SU-DHL-6 (cell line): ENCODE results near the gene IL20.

ENCODE experiments used
- H2AFZ ChIP-seq: fragments of 200-600 bp; sonication (generic); 2 replicates; pipeline ENCODE4 v1.6.1; 2014; ENCODE audit warnings: low read depth, mild to moderate bottlenecking, moderate library complexity, mixed read lengths, antibody characterized with exemption, low read length; ENCODE audit not compliant: severe bottlenecking
- H3F3A ChIP-seq: fragments of 200-600 bp; shearing (Covaris generic); 2 replicates; pipeline ENCODE4 v1.6.0; 2016; ENCODE audit warnings: antibody characterized with exemption, mild to moderate bottlenecking; ENCODE audit not compliant: insufficient read depth
- H3K27ac ChIP-seq: fragments of 200-600 bp; sonication (generic); 2 replicates; pipeline ENCODE4 v1.5.1; 2016; ENCODE audit warnings: low read depth, mild to moderate bottlenecking, low read length, moderate library complexity, mixed read lengths
- H3K27me3 ChIP-seq: fragments of 200-600 bp; sonication (generic), shearing (Covaris generic); 2 replicates; pipeline ENCODE4 v1.6.0; 2014; ENCODE audit warnings: mild to moderate bottlenecking, low read length
- H3K36me3 ChIP-seq: fragments of 200-600 bp; sonication (generic); 2 replicates; pipeline ENCODE4 v1.6.1; 2014; ENCODE audit warnings: mild to moderate bottlenecking, low read length, mixed read lengths
- H3K4me2 ChIP-seq: fragments of 300-600, 200-600 bp; shearing (Covaris generic), sonication (generic); 2 replicates; pipeline ENCODE4 v1.6.0; 2014; ENCODE audit warnings: low read length, low read depth, mild to moderate bottlenecking; ENCODE audit not compliant: poor library complexity, severe bottlenecking
- H3K4me3 ChIP-seq: fragments of 200-600 bp; sonication (generic); 2 replicates; pipeline ENCODE4 v1.5.1; 2014; ENCODE audit warnings: antibody characterized with exemption, low read length, mild to moderate bottlenecking, mixed read lengths; ENCODE audit not compliant: insufficient read depth, poor library complexity, severe bottlenecking
- H3K79me2 ChIP-seq: fragments of 200-600 bp; sonication (generic); 2 replicates; pipeline ENCODE4 v1.6.1; 2014; ENCODE audit warnings: mild to moderate bottlenecking, low read length, moderate library complexity; ENCODE audit not compliant: insufficient read depth
- H3K9ac ChIP-seq: fragments of 200-600 bp; sonication (generic); 2 replicates; pipeline ENCODE4 v1.7.0; 2014; ENCODE audit warnings: mild to moderate bottlenecking, low read length
- H3K9me2 ChIP-seq: fragments of 200-600 bp; sonication (generic); replicated peaks from 2 replicates; pipeline ENCODE4 v1.6.1; 2014; ENCODE audit warnings: low read length; ENCODE audit not compliant: insufficient read depth
- H3K9me3 ChIP-seq: fragments of 200-600 bp; sonication (generic); 2 replicates; pipeline ENCODE4 v1.6.1; 2014; ENCODE audit warnings: low read length, mixed read lengths; ENCODE audit not compliant: insufficient read depth
- H4K20me1 ChIP-seq: fragments of 200-600 bp; sonication (generic); 2 replicates; pipeline ENCODE4 v1.6.1; 2014; ENCODE audit warnings: low read depth, mild to moderate bottlenecking, antibody characterized with exemption, low read length, moderate library complexity, mixed read lengths
- CTCF ChIP-seq: fragments of 200-600 bp; sonication (generic); IDR thresholded peaks from one replicate; pipeline ENCODE4 v1.5.1; 2017; ENCODE audit warnings: antibody characterized with exemption, mild to moderate bottlenecking, low read length, moderate library complexity; ENCODE audit not compliant: insufficient read depth, poor library complexity, severe bottlenecking
- EZH2phosphoT487 ChIP-seq: fragments of 200-600 bp; sonication (generic), shearing (Covaris generic); conservative IDR thresholded peaks from 2 replicates; pipeline ENCODE4 v1.6.1; 2018; ENCODE audit warnings: mild to moderate bottlenecking, antibody characterized with exemption, low read length, moderate library complexity, mixed read lengths

The IL20 gene

GRCh38 chr1:206900149-206900548 is 34.7 kb downstream of the IL20 start:
- Histone ChIP-seq H3K27me3 (peaks cover 3% of the 10 kb centered on the region; the same call in 1 of the 2 replicates), H3K36me3 (no peaks in the 10 kb centered on the region), H2AFZ (no peak overlapping the region), H3K9me3 (no peaks in the 10 kb centered on the region), H3K4me3 (no peak overlapping the region), H3K27ac (no peak overlapping the region), H3K4me2 (no peak overlapping the region), H3K79me2 (no peaks in the 10 kb centered on the region), H4K20me1 (no peaks in the 10 kb centered on the region), H3K9ac (no peak overlapping the region), H3F3A (no peaks in the 10 kb centered on the region), H3K9me2 (no peaks in the 10 kb centered on the region)
- TF ChIP-seq CTCF (no peak), EZH2phosphoT487 (no peak)

GRCh38 chr1:206901944-206902343 is 36.5 kb downstream of the IL20 start:
- no peak for TF ChIP-seq EZH2phosphoT487
- no peak for TF ChIP-seq CTCF
- no peak overlapping the region for H3K4me2 ChIP-seq
- H4K20me1 ChIP-seq, result no peaks in the 10 kb centered on the region

GRCh38 chr1:206902702-206903101 is 37.3 kb downstream of the IL20 start:
- no peaks in the 10 kb centered on the region for H3K79me2 ChIP-seq
- H3K27me3 ChIP-seq, result peaks cover 3% of the 10 kb centered on the region; the same call in 1 of the 2 replicates
- no peaks in the 10 kb centered on the region for H4K20me1 ChIP-seq
- no peak overlapping the region for H3K4me3 ChIP-seq
- H3K9ac ChIP-seq, result no peak overlapping the region
- H3K27ac ChIP-seq, result no peak overlapping the region
- no peak overlapping the region for H3K4me2 ChIP-seq
- no peak overlapping the region for H2AFZ ChIP-seq
- TF ChIP-seq CTCF (no peak), EZH2phosphoT487 (no peak)
- no peaks in the 10 kb centered on the region for H3K9me2 ChIP-seq
- no peaks in the 10 kb centered on the region for H3F3A ChIP-seq
- no peaks in the 10 kb centered on the region for H3K36me3 ChIP-seq
- no peaks in the 10 kb centered on the region for H3K9me3 ChIP-seq

More at GRCh38 chr1:206901944-206902343, 36.5 kb downstream of the IL20 start:
- no peak overlapping the region for H3K9ac ChIP-seq
- H3K9me3 ChIP-seq, result no peaks in the 10 kb centered on the region
- no peaks in the 10 kb centered on the region for H3K9me2 ChIP-seq
- H3K79me2 ChIP-seq, result no peaks in the 10 kb centered on the region
- H3K36me3 ChIP-seq, result no peaks in the 10 kb centered on the region
- H3F3A ChIP-seq, result no peaks in the 10 kb centered on the region
- H3K4me3 ChIP-seq, result no peak overlapping the region
- H3K27ac ChIP-seq, result no peak overlapping the region
- peaks cover 3% of the 10 kb centered on the region; the same call in 1 of the 2 replicates for H3K27me3 ChIP-seq
- H2AFZ ChIP-seq, result no peak overlapping the region
